ENCODE data around the gene DDIT3.

Gene DDIT3

DNA sequence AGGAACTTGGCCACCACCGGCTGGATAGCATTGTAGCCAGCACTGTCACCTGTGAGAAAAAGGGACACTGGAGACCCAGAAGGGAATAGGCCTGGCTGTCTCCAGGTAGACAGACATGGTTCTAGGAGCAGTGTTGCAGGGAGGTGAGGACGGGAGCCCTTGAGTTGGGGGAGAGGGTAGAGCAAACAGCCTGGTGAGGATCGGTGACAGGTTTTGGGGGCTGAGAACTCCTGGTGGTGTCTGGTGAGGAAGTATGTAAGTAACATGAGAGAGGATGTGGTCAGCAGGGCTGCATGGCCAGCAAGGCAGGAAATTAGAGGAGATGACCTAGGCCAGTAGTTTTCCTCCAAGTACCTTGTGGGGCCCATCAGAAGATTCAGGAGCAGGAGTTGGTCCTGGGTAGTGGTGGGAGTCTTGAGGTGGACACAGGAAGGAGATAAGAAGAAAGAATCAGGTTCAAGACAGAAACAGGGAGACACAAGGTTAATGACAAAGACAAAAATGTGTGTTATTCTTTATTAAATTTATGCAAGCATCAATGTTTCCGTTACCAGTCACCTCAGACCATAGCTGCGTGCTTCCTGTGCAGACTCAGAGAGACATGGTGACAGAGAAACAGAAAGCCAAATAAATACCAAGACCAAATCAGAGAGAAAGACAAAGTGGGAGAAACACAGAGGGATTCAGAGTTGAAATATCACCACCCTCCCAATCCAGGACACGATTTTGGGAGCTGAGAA lies 40.8 kb downstream of the DDIT3 start, which contains the start of gene ARHGAP9:
Gene ARHGAP9, minus strand, starts transcription at position 491 of the 740 bp plus-strand sequence. Its CDS starts 460 bp downstream, at position 31.
- DNase-seq: no peak

DNA sequence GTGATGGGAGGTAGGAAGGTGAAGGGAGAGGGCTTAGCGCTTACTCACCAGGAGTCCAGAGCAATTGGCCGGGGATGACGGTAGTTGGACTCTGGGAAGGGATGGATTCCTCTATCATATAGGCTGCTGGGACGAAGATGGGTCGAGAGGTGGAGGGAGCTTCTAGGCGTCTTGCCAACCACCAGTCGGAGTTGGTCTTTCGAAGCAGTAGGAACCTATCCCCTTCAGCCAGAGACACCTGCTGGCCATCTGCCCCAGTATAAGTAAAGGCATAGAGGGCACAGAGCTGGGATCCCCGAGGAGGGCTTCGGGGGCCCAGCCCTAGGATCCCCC lies 41.3 kb downstream of the DDIT3 start:
- no peak for DNase-seq

DNA sequence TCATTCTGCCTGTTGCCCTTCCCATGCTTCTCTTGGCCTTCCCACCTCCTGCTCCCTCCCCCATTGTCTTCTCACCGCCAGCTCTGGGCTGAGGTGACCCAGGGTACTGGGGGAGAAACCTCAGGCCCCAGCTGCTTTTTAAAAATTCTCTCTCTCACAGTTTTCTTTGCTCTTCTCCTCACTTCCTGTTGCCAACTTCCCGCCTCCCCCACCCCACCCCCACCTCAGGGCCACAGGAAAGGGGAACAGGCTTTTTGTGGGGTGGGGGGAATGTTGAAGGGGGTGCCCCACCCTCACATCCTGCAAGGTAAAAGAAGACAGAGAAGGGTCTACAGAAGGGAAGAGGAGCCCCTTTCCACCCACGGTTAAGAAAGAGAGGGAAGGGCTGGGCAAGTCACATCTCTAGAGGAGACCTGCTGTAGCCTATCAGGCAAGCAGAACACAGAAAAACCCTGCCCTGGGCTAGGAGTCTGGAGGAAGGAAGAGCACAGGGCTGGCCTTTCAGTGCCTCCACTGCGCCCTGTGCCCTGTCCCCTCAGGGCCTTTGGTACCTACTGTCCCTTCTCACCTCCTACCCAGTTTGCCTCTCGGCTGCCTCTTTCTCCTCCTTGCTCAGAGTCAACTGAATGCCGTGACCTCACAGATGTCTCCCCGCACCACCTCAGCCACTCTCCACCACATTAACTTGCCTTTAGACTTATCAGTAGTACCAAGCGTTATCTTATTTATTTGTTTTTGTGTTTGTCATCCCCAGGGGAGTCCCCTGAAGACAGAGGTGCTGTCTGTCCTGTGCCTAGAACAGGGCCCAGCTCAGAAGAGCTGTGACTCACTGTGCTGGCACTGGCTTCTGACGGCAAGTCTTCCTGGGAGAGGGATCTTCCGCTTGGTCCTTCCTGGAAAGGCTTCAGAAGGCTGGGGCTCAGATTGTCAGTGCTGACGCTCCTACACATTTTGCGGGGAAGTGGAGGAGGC lies 42.3 kb downstream of the DDIT3 start:
- no peak for DNase-seq

DNA sequence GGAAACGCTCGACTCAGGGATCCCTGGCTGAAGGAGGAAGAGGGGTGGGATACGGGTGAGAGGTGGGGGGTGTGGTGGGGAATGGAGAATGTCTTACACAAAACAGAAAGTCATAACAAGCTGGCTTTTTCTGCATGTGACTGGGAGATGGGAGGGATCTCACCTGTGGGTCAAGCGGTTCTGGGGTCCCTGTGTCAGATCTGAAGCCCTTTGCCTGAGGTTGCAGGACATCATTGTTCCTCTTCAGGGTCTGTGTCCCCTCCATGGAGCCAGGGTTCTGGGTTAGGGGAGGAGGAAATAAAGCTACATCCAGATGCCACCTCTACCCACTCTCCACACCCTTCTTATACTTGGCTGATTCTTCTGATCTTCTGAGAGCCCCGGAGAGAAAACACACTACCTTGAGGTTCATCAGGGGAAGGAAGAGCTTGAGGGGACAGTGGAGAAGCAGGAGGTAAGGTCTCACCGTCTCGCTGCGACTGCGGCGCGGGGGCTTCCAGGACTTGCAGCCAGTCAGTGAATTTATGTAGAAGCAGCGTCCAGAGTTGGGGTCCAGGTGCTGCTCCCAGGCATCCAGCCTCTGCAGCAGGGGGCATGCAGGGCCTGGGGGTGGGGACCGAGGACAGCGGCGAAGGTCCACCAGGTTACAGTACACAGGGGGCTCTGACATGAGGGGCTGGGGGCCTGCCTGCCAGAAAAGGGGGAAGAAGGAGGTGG lies 43.2 kb downstream of the DDIT3 start:
- DNase-seq: no peak

DNA sequence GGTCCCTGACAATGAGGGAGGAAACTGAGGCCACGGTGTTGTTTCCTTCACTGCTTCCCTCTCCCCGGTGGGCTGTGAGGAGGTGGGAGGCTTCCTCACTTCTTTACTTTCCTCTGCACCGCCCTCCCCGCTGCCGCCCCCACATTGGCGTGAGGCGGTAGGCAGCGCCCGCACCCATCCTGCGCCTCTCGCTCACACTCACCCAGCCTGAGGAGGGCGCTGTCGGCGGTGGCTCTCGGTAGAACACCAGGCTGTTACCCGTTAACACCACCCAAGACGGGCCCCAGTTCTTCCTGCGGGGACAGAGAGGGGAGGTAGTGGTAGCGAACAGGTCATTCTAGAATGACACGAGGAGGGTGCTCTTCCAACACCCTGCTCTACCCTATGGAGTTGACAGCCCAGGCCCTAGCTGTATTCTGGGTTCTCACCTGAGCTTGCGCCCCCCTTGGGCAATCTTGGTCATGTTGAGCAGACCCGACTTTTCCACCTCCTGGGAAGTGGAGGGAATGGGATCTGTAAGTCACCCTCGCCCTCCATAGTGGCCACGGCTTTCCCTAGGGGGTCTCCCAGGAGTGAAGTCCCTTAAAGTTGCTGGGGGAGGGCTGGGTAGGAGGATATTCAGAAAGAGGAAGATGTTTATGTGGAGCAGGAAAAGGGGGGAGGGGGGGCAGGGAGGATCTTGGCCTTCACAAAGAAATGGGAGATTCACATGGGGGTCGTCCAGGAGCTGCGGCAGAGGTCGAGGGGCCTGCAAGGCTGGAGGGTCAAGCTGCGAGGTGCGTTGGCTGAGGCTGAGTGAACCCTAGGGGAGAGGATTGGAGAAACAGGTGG lies 43.9 kb downstream of the DDIT3 start:
- DNase-seq: peak; percentile 54

DNA sequence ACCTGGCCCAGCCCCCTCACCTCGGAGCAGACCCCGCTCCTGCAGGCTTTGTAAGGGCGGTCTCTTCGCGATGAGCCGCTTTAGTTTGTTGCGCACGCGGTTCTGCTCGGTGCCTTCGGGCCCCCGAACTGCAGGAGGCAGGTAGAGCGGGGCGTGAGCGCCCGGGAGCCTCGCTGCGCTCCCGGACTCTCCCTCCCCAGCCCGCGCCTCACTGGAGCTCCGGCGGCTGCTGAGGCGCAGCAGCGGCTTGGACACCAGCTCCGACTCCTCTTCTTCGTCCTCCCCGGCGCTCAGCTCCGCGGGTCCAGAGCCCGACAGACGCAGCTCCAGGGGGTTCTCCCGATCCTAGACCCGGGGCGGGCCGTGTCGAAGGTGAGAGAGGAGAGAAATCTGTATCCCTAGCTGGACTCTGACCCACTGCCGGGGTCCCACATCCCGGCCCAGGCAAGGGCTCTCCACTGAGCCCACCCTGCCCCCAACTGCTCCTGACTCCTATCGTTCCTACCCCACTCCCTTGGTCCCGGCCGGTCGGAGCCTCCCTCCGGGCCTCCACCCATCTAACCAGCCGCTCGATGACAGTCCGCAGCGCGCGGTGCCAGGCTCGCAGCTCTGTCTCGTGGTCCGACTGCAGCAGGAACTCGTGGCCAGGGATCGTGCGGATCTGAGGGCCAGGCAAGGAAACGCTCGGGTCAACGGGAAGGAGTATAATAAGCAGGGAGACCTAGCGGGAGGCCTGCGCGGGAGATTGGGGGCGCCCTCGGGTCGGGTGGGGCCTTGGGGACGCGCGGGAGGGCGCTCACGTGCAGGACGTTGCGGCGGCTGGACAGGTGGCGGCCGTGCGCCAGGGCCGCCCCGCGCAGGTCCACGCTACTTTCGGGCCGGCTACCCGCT lies 44.8 kb downstream of the DDIT3 start:
- DNase-seq: peak; percentile 64

DNA sequence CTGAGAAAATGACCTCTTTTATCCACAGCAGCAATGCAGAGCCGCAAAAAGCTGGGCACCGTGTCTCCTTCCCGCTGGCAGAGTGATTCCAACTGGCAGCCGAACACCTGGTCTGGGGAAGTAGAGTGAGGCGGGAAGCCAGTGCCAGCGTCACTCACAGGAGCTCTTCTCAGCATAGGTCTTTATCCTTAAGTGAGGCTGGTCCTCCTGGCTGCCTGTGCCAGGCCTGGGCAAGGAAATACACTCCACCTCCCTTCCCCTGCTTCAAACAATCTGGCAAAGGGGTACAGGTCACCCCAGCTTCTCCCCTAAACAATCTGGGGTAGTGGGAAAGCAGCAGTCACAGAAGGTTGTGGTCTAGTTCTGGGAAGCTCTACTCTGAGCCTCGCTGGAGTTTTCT lies 45.5 kb downstream of the DDIT3 start:
- DNase-seq: peak; percentile 70

DNA sequence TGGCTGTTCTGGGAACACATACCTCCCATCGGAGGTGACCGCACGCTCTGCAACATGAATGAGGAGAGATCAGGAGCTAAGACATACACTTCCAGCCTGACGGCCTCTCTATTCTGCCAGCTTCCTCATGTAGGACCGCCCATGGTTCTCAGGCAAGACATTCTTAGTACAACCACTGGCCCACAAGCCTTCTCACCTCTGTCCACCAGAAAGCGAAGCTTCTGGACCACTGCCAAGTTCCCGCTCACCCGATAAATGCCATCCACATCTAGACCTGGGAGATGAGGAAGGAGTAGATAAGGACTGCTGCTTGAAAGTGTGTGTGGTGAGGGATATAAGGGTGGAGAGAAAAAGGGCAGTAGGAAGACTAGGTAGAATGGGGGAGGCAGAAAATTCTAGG lies 45.9 kb downstream of the DDIT3 start:
- DNase-seq: peak; percentile 32

DNA sequence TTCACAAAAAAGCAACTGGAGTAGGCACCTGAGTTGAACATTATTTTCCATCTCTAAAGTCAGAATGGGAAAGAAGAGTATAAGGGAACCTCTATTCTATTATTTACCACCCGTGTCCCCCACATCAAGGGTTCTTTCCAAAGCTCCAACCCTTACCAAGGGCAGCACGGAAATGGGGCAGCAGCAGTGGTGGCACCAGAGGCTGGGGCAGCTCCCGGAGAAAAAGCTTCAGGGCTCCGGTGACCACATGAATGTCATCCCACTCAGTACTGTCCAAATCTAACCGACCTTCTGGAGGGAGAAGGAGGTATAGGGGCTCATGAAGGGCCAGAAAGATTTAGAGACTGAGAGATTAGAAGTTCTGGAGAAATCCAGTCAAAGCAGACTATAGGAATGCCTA lies 46.4 kb downstream of the DDIT3 start:
- no peak for DNase-seq

DNA sequence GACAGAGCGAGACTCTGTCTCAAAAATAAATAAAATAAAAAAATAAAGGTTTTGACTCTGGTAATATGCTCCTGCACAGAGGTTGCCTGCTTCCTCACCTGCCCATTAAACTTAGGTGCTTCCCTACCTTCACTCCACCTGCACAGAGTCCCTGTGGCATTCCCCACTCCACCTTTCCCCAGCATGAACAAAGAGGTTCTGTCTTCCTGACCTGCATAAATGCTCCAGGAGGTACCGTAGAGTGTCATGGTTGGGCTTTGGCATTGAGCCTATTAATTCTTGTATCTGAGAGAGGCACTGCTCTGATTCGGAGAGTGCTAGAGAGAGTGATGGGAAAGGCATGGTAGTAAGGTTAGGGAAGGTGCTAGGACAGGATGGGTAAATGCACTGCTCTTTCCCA lies 46.9 kb downstream of the DDIT3 start:
- DNase-seq: no peak

DNA sequence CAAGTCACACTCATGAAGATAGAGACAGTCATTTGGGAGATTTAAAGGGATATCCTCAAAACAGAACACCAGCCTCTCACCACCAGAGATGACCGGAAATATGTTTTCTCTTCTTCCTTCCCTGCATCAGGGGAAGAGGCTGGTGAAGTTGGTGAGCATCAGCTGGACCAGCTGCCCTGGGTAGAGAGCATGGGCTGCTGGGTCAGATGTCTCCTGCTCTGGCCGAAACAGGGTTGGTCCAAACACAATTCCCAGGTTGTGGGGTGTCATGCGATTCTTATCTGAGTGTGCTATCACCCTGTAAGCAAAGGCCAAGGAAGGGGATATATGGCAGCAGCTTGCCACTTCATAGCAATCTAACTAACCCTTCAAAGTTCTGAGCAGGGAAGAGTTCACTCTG lies 47.9 kb downstream of the DDIT3 start:
- no peak for DNase-seq

DNA sequence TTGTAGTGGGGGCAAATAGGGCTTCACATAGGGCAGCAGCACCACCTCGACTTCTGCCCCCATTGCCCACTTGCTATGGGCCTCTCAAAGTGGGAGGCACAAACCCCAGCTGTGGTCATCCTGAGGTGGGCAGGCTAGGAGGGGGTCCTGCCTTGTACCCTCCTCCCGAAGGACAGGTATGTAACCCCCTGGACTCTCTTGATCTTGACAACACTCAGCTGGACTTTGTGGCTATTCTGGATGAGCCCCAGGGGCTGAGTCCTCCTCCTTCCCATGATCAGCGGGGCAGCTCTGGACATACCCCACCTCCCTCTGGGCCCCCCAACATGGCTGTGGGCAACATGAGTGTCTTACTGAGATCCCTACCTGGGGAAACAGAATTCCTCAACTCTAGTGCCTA lies 48.7 kb downstream of the DDIT3 start:
- DNase-seq: no peak

DNA sequence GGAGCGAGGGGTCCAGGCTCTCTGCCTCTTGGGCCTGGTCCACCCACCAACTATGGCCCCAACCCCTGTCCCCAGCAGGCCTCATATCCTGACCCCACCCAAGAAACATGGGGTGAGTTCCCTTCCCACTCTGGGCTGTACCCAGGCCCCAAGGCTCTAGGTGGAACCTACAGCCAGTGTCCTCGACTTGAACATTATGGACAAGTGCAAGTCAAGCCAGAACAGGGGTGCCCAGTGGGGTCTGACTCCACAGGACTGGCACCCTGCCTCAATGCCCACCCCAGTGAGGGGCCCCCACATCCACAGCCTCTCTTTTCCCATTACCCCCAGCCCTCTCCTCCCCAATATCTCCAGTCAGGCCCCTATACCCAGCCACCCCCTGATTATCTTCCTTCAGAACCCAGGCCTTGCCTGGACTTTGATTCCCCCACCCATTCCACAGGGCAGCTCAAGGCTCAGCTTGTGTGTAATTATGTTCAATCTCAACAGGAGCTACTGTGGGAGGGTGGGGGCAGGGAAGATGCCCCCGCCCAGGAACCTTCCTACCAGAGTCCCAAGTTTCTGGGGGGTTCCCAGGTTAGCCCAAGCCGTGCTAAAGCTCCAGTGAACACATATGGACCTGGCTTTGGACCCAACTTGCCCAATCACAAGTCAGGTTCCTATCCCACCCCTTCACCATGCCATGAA lies 49.2 kb downstream of the DDIT3 start:
- DNase-seq: no peak

DNA sequence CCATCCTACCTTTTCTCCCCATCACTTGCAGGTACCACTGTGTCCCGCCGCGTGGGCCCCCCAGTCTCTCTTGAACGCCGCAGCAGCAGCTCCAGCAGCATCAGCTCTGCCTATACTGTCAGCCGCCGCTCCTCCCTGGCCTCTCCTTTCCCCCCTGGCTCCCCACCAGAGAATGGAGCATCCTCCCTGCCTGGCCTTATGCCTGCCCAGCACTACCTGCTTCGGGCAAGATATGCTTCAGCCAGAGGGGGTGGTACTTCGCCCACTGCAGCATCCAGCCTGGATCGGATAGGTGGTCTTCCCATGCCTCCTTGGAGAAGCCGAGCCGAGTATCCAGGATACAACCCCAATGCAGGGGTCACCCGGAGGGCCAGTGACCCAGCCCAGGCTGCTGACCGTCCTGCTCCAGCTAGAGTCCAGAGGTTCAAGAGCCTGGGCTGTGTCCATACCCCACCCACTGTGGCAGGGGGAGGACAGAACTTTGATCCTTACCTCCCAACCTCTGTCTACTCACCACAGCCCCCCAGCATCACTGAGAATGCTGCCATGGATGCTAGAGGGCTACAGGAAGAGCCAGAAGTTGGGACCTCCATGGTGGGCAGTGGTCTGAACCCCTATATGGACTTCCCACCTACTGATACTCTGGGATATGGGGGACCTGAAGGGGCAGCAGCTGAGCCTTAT lies 49.9 kb downstream of the DDIT3 start:
- DNase-seq: no peak

DNA sequence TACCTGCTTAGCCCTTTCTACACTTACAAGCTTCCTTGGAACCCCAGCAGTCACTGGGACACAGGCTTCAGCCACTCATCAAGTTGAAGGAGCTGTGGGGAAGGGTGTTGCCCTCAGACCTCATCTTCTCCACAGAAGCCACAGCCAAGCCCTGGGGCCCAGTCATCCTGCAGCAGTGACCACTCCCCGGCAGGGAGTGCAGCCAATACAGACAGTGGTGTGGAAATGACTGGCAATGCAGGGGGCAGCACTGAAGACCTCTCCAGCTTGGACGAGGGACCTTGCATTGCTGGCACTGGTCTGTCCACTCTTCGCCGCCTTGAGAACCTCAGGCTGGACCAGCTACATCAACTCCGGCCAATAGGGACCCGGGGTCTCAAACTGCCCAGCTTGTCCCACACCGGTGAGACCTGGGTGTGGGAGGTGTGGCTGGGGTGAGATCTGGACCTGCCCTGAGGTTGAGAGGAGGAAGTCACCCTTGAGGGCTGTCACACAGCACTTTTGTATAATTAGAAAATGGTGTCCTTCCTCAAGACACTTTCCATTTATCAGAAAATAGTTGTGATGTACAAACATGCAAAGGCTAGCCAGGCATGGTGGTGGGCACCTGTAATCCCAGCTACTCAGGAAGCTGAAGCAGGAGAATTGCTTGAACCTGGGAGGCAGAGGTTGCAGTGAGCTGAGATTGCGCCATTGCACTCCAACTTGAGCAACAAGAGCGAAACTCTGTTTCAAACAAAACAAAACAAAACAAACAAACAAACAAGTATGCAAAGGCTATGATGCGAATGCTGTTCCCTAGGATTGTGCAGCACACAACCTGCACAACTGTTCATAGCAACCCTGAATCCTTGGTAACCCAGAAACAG lies 50.8 kb downstream of the DDIT3 start:
- no peak for DNase-seq

DNA sequence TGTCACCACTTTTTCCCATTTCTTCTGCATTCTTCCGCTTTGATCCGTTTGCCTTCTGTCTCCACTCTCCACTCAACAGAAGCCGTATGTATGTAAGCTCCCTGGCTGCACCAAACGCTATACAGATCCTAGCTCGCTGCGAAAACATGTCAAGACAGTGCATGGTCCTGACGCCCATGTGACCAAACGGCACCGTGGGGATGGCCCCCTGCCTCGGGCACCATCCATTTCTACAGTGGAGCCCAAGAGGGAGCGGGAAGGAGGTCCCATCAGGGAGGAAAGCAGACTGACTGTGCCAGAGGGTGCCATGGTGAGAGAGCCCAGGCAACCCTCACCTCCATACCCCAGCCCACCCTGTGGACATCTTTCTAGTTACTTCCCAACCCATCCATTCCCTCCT lies 52.4 kb downstream of the DDIT3 start:
- no peak for DNase-seq

DNA sequence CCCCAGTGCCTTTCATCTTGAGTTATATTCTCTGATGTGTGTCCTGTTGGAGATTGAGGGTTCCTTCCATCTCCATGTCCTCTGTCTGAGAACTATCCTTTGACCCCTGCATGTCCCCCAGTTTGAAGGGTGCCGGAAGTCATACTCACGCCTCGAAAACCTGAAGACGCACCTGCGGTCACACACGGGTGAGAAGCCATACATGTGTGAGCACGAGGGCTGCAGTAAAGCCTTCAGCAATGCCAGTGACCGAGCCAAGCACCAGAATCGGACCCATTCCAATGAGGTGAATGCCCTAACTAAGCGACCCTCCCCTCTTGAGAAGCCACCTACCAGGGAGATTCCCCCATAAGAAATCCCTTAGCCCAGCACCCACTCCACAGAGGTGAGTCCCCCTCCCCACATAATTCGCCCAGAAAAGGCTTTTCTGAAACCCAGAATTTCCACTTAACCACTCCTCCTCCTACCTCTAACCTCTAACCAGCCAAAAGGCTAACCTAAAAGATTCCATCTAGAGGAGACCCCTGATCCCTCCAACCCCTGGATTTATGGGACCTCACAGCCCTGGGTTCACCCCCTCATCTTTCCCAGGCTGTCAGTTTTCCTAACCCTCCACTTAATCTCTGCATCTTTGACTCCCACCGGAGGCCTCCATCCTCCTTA lies 53.0 kb downstream of the DDIT3 start:
- DNase-seq: no peak
